NCI-H2227 treated with DMSO at 0.1 percent for 48 hours (cell line): ENCODE data around the gene OR9G1.
"Not testable (repeated sequence)": the region's sequence is repeated elsewhere in the genome, so short reads cannot be mapped to it uniquely, and the experiment has no call there.

ENCODE experiments used
- DNase-seq: peaks from one replicate; lab custom pipeline; 2025; lab: John Stamatoyannopoulos, UW

Gene OR9G1

GRCh38 chr11:56698795-56699194, at the start of gene OR9G1:
TSS of gene OR9G1 (plus strand) at chr11:56699095. CDS start at chr11:56700388, 1,293 bp downstream.
- DNase-seq: no peak

- no peak for DNase-seq
Observed at GRCh38 chr11:56659755-56660154, 39.1 kb upstream of the OR9G1 start.

- DNase-seq: no peak
Observed at GRCh38 chr11:56663386-56663785, 35.5 kb upstream of the OR9G1 start, which contains the start of gene OR5AR1. TSS of gene OR5AR1 (plus strand) at chr11:56663686. CDS start at chr11:56663686, 0 bp downstream.

GRCh38 chr11:56670984-56671383, 27.9 kb upstream of the OR9G1 start:
- DNase-seq: no peak

GRCh38 chr11:56688554-56689100, 10.3 kb upstream of the OR9G1 start:
- DNase-seq: no peak

GRCh38 chr11:56691179-56691578, 7.7 kb upstream of the OR9G1 start:
- DNase-seq: not testable (repeated sequence)

GRCh38 chr11:56693428-56693827, 5.5 kb upstream of the OR9G1 start:
- no peak for DNase-seq

GRCh38 chr11:56700242-56700913, 1.5 kb downstream of the OR9G1 start:
- DNase-seq: no peak

- no peak for DNase-seq
Observed at GRCh38 chr11:56700914-56701485, 2.1 kb downstream of the OR9G1 start.

GRCh38 chr11:56705784-56706396, 7.0 kb downstream of the OR9G1 start:
- no peak for DNase-seq

- no peak for DNase-seq
Observed at GRCh38 chr11:56706486-56706885, 7.6 kb downstream of the OR9G1 start.

- DNase-seq: no peak
Observed at GRCh38 chr11:56714206-56714605, 15.3 kb downstream of the OR9G1 start.

GRCh38 chr11:56716379-56716854, 17.5 kb downstream of the OR9G1 start:
- DNase-seq: no peak

- no peak for DNase-seq
Observed at GRCh38 chr11:56720513-56720912, 21.6 kb downstream of the OR9G1 start.

- DNase-seq: no peak
Observed at GRCh38 chr11:56740107-56740506, 41.2 kb downstream of the OR9G1 start.

GRCh38 chr11:56740886-56741285, 42.0 kb downstream of the OR9G1 start:
- no peak for DNase-seq

GRCh38 chr11:56748597-56748996, 49.7 kb downstream of the OR9G1 start, which contains the start of gene OR9G4:
TSS of gene OR9G4 (minus strand) at chr11:56748697. CDS start at chr11:56743766, 4,931 bp downstream.
- DNase-seq: no peak

GRCh38 chr11:56750190-56750589, 51.3 kb downstream of the OR9G1 start:
- no peak for DNase-seq

- no peak for DNase-seq
Observed at GRCh38 chr11:56751480-56751879, 52.6 kb downstream of the OR9G1 start.
